Caki2 (cell line): ENCODE results near the gene LCN12. TPM values are rescaled to one million over a fixed set of nuclear protein-coding genes. Genes with fewer than 3 reads are reported as not detected.

Experiments
- DNase-seq: peaks from one replicate; pipeline ENCODE4 v3.0.0-alpha.2; 2015; ENCODE audit warnings: low read depth
- in situ Hi-C: cut with HindIII; loops from 2 replicates; pipeline ENCODE4 v1.10.0; 2016; ENCODE audit warnings: low sequenced_read_pairs, low pct_unique_long_range_greater_than_20kb, mixed read lengths
- total RNA-seq: library from RNA; depleted of rRNA; stranded (reverse); fragments of >200 nt; shearing (Covaris generic); gene quantifications from 2 replicates; pipeline ENCODE4 v1.2.3, GENCODE V29; 2014; ENCODE audit warnings: low replicate concordance

LCN12 gene
- total RNA-seq, 1 experiment from 2014 or later: not detected

GRCh38 chr9:136978073-136978864 lies 26.2 kb downstream of the LCN12 start:
- peak; percentile 59 for DNase-seq
- in situ Hi-C loops: no loop called here

GRCh38 chr9:136978865-136979544 lies 26.9 kb downstream of the LCN12 start:
- in situ Hi-C loops: no loop called here
- DNase-seq: no peak

- in situ Hi-C loops: no loop called here
- no peak for DNase-seq
Observed at GRCh38 chr9:136979769-136980587, 27.9 kb downstream of the LCN12 start.

- DNase-seq: no peak
- in situ Hi-C loops: no loop called here
Observed at GRCh38 chr9:136980669-136981478, 28.8 kb downstream of the LCN12 start.

- DNase-seq: no peak
- in situ Hi-C loops: no loop called here
Observed at GRCh38 chr9:136981588-136982231, 29.6 kb downstream of the LCN12 start.

- no peak for DNase-seq
- in situ Hi-C loops: no loop called here
Observed at GRCh38 chr9:136982232-136983051, 30.4 kb downstream of the LCN12 start, which contains the start of gene LCNL1. LCNL1 (plus strand) TSS chr9:136982993; CDS start chr9:136983587, 594 bp downstream.

GRCh38 chr9:136983167-136983566 lies 31.1 kb downstream of the LCN12 start:
- in situ Hi-C loops: no loop called here
- DNase-seq: no peak

- no peak for DNase-seq
- in situ Hi-C loops: no loop called here
Observed at GRCh38 chr9:136983656-136984314, 31.7 kb downstream of the LCN12 start.

GRCh38 chr9:136984464-136985026 lies 32.5 kb downstream of the LCN12 start:
- DNase-seq: no peak
- in situ Hi-C loops: no loop called here

GRCh38 chr9:136985027-136985602 lies 33.0 kb downstream of the LCN12 start:
- in situ Hi-C loops: no loop called here
- DNase-seq: no peak

GRCh38 chr9:136985853-136986252 lies 33.8 kb downstream of the LCN12 start:
- no peak for DNase-seq
- in situ Hi-C loops: no loop called here

GRCh38 chr9:136988872-136989271 lies 36.8 kb downstream of the LCN12 start:
- in situ Hi-C loops: no loop called here
- no peak for DNase-seq

GRCh38 chr9:136990242-136990911 lies 38.3 kb downstream of the LCN12 start:
- DNase-seq: no peak
- in situ Hi-C loops: no loop called here

- in situ Hi-C loops: no loop called here
- DNase-seq: peak; percentile 80
Observed at GRCh38 chr9:136991993-136992818, 40.1 kb downstream of the LCN12 start, which contains the start of gene PAXX. PAXX (plus strand) TSS chr9:136992422; CDS start chr9:136992444, 22 bp downstream.
